Frontal cortex (tissue), 4 donors: ENCODE results near the gene ZC3H14. TPM values are rescaled to one million over a fixed set of nuclear protein-coding genes. Genes with fewer than 3 reads are reported as not detected.

Experiments
- DNase-seq, 2 donors: peaks; one replicate each; pipeline ENCODE4 v3.0.0; 2012; ENCODE audit warnings: low spot score in 2 of 2
- FAIRE-seq: peaks from 2 replicates; lab custom pipeline; 2012; peaks lifted over from hg19 to GRCh38; lab: Jason Lieb, UNC
- small RNA-seq: library from RNA; depleted of rRNA; stranded (forward); fragments of <200 nt; gene quantifications from one replicate; pipeline ENCODE3, GENCODE V24; 2014
- total RNA-seq: library from RNA; depleted of rRNA; stranded (reverse); fragments of >200 nt; gene quantifications from one replicate; pipeline ENCODE4 v1.2.3, GENCODE V29; 2014
- donor health status: control.
- donor health status: control.
- donor health status: control.

Gene ZC3H14
- total RNA-seq, 1 donor from 2014 or later = 84.8 TPM

GRCh38 chr14:88668448-88669116 is 105.7 kb downstream of the ZC3H14 start:
- DNase-seq = no peak
- FAIRE-seq = no peak

GRCh38 chr14:88669346-88669745 is 106.5 kb downstream of the ZC3H14 start:
- DNase-seq (no peak), FAIRE-seq (no peak)

Small RNAs within 50 kb of the gene (small RNA-seq; reads per million reads assigned to genes)
- gene RNU4-22P = not detected

Other genes with a start within 250 kb of the ZC3H14 start
- 11.8 TPM for gene KCNK10, start 239.8 kb upstream of the ZC3H14 start, total RNA-seq
- gene SPATA7, start 177.4 kb upstream of the ZC3H14 start, total RNA-seq = 102 TPM
- 6.1 TPM for gene PTPN21, start 8.0 kb upstream of the ZC3H14 start, total RNA-seq
- 32.6 TPM for gene EML5, start 229.9 kb downstream of the ZC3H14 start, total RNA-seq